GM19238 (cell line): ENCODE measurements around the gene METTL22.
"Not testable (repeated sequence)": the region's sequence is repeated elsewhere in the genome, so short reads cannot be mapped to it uniquely, and the experiment has no call there.

Experiments
- DNase-seq: peaks from one replicate; pipeline ENCODE4 v3.0.0; 2011; ENCODE audit warnings: low spot score; ENCODE audit not compliant: insufficient read length

METTL22 gene

GRCh38 chr16:8631818-8632465 lies 10.4 kb downstream of the METTL22 start:
- no peak for DNase-seq

GRCh38 chr16:8632675-8633182 lies 11.2 kb downstream of the METTL22 start:
- DNase-seq, result no peak

GRCh38 chr16:8634991-8635736 lies 13.7 kb downstream of the METTL22 start:
- no peak for DNase-seq

- DNase-seq, result no peak
Observed at GRCh38 chr16:8639694-8640093, 18.2 kb downstream of the METTL22 start.

- DNase-seq, result no peak
Observed at GRCh38 chr16:8641671-8642070, 20.2 kb downstream of the METTL22 start.

- DNase-seq, result no peak
Observed at GRCh38 chr16:8642146-8642545, 20.6 kb downstream of the METTL22 start.

GRCh38 chr16:8644211-8645140 lies 23.0 kb downstream of the METTL22 start:
- no peak for DNase-seq

- DNase-seq, result no peak
Observed at GRCh38 chr16:8645141-8645521, 23.6 kb downstream of the METTL22 start.

GRCh38 chr16:8645831-8646230 lies 24.3 kb downstream of the METTL22 start:
- no peak for DNase-seq

- no peak for DNase-seq
Observed at GRCh38 chr16:8646326-8647053, 25.0 kb downstream of the METTL22 start.

- no peak for DNase-seq
Observed at GRCh38 chr16:8647721-8648318, 26.3 kb downstream of the METTL22 start.

GRCh38 chr16:8648877-8649276 lies 27.4 kb downstream of the METTL22 start:
- no peak for DNase-seq

- DNase-seq, result no peak
Observed at GRCh38 chr16:8649829-8650554, 28.5 kb downstream of the METTL22 start.

GRCh38 chr16:8651958-8652357 lies 30.5 kb downstream of the METTL22 start:
- not testable (repeated sequence) for DNase-seq

GRCh38 chr16:8655184-8655717 lies 33.8 kb downstream of the METTL22 start:
- peak; percentile 23 for DNase-seq

- DNase-seq, result no peak
Observed at GRCh38 chr16:8656376-8656775, 34.9 kb downstream of the METTL22 start.

GRCh38 chr16:8660841-8661301 lies 39.4 kb downstream of the METTL22 start:
- DNase-seq, result peak; percentile 37

GRCh38 chr16:8661703-8662102 lies 40.2 kb downstream of the METTL22 start:
- DNase-seq, result no peak
